Central memory CD4-positive, alpha-beta T cell (primary cell): ENCODE measurements around the gene COL15A1.
A peak's percentile ranks its signal among the peaks of the same experiment; 100 is the strongest.

Source experiments
- DNase-seq: peaks from one replicate; pipeline ENCODE4 v3.0.0; 2022

Gene COL15A1

DNA sequence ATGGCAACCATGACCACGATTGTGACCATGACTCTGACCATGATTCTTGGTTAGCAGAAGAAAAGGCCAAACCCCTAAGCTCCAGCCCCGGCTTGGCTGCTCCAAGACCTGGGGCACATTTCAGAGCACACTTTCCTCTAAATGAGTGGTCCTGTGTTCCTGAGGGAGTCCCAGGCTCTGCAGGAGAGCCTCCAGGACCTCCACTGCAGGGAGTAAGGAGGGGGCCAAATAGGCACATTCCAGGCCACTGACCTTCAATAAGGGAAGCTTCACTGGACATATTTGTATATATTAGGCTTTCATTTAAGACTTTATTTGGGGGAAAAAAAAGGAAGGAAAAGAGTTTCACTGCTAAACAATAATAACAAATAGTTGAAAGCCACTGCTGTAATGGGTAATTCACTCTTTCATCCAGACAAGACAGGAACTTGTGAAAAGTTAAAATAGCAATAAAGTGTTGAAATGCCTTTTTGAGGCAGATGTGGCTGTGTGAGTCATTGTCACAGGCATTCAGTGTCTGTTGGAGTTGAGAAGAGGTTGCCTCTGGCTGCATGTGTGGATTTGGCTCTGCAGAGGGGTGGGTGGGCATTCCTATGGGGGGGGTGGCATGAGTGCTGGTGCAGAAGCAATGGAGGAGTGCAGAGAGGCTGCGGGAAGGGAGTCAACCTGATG lies 97.3 kb downstream of the COL15A1 start:
- DNase-seq = no peak

DNA sequence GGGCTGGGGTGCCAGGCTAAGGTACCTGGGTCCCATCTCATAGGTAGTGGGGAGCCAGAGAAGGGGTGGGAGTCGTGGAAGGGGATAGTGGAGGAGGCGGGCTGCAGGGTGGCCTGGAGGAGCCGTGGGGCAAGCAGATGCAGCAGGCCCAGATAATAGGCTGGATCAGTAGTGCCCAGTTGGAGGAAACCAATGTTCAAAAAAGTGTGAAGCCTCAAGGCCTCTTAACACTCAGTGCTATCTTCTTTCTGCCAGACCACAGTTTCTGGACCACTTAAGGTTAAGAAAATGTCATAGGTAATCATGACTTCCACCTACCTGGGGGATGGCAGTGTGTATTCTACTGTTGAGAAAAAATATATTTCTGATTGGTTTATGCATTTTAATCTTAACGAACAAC lies 97.9 kb downstream of the COL15A1 start:
- DNase-seq = no peak

DNA sequence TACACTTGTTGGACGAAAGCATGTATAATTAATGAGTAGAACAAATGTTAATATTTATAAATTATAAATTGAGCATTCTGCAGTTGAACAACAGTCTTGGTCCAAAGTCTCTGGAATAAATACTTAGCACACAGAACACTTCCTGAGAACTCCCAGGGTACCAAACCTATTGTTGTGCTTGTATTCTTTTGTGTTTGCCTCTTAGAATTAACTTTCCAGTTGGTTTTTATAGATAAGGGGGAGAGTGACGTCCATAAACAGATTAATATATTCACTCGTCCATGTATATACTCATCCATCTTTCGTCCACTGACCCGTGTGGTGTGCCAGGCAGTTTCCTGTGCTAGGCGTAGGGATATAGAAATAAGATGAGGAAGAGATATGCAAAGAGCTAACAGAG lies 98.9 kb downstream of the COL15A1 start:
- no peak for DNase-seq

DNA sequence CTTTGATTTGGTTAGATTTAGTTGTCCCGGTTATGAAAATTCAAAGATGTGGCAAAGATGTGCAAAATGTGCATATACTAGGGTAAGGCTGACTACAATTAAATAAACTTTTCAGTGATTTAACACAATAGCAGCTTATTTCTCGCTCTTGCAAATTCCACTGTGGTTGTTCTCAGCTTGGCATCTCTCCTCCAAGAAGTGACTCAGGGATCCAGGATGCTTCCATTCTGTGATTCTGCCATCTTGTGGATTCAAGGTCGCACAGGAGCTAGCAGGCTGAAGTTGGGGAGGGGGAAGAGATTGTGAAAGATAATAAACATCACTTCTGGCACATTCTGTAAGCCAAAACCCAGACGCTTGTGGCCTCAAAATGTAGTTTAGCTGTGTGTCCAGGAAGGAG lies 101.1 kb downstream of the COL15A1 start:
- no peak for DNase-seq

DNA sequence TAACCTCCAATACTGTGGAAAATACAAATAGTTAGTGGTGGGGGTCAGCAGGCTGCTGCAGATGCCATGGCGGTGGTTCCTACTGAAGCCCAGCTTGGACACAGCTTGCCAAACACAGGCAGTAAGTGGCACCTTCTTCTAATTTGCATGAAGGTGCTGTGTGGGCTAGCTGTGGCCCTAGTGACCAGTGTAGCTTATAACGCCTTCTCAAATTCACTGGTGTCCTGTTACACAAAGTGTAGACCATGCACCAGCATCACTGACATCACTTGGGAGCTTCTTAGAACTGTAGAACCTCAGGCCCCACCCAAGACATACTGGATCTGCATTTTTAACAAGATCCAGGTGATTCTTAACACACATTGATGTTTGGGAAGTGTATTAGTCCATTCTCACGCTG lies 102.4 kb downstream of the COL15A1 start:
- no peak for DNase-seq

DNA sequence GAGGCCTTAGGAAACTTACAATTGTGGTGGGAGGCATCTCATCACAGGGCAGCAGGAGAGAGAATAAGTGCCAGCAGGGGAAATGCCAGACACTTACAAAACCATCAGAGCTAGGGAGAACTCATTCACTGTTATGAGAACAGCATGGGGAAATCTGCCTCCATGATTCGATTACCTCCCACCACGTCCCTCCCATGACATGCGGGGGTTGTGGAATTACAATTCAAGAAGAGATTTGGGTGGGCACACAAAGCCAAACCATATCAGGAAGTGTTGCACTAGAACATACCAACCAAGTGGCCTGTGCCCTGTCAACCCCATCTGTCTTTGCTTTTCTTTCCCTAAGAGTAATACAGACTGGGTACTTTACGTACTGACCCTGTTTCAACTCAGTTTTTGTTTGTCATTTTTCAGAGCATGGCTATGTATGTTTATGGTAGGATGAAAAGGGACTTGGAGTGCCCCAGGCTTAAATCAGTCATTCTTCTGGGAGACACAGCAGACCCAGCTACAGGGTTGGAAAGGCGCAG lies 102.9 kb downstream of the COL15A1 start:
- no peak for DNase-seq

DNA sequence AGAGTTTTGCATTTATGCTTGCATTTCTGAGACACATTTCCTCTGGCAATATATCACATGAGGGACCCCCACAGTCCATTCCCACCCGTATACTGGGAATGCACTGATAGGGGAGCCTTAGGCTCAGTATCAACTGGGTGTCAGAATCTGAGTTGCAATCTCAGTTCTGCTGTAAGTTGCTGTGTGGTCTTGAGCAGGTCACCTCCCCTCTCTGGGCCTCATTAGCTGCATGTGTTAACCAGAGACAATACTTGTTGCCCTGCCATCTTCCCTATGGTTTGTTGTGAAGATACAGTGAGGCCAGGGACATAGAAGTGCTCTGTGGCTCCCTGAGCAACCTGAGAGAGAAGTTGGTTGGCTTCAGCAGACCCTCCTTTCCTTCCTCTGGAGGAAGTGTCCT lies 105.5 kb downstream of the COL15A1 start:
- DNase-seq = no peak

DNA sequence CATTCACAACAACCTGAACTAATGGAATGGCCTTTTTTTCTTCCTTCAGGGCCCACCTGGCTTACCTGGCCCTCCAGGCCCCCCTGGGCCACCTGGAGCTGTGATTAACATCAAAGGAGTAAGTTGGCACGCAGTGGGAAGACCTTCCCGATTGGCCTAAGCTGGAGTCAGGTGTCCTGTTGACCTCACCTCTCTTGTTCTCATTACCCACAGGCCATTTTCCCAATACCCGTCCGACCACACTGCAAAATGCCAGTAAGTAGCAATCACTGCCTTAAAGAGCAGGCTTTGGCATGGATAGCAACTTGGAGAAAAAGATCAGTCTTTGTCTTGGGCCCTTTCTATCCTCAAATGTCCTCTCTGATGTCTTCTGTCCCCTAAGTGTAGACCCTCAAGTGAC lies 105.9 kb downstream of the COL15A1 start:
- no peak for DNase-seq

DNA sequence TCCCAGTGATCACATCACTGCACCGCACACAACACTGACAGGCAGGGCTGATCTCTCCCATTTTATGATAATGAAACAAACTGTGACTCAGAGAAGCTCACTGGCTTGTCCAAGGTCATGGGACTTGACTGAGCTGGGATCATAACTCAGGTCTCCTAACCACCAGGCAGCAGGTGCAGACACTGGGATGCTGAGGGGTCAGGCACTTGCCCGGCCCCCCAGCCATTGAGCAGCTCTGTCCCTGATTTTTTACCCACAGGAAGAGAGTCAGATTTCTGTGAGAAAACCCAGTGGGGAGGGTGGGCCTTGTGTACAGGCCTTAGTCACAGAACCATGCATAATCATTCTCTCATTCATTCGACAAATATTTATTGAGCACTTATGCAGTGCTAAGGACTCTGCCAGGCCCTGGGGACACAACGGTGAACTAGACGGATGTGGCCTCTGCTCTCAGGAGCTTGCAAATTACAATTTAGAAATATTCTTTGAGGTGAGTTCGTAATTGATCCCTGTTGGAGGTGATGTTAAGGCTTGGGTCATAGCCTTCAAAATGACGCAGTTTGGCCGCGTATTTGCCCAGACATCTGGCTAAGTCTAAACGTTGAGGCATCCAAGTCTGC lies 106.7 kb downstream of the COL15A1 start:
- no peak for DNase-seq

DNA sequence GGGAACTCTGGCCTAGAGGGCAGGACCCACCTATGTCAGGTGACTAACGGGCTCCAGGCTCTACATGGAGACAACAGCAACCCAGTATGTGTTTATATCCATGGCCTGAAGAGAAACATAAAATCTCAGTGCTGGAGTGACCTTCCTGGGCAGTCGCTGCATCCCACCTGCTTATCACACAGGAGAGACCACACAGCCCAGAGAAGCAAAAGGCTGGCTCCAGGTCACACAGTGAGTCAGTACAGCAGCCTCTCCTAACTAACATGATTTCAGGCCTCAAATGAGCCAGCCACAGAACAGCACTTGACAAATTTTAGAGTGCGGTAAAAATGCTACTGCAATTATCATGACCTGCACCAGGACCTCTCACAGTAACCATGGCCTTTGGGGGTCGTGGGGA lies 107.2 kb downstream of the COL15A1 start:
- DNase-seq = no peak

DNA sequence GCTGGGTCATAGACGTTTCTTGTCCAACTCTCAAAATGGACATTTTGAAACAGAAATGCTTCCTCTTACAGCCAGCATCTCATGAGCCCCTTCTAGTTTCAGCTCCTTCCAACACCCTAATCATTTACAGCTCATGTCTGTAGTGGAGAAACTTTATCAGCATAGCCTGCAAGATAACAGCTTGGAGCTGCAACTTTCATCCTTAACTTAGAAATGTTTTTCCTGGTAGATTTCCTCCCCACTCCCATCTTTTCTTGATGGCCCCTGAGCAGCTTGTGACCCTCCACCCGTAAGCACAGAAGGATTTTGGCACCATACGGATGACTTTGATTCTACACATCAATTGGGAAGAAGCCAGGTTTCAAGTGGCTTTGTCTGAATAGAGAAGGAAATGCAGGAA lies 107.7 kb downstream of the COL15A1 start:
- no peak for DNase-seq

DNA sequence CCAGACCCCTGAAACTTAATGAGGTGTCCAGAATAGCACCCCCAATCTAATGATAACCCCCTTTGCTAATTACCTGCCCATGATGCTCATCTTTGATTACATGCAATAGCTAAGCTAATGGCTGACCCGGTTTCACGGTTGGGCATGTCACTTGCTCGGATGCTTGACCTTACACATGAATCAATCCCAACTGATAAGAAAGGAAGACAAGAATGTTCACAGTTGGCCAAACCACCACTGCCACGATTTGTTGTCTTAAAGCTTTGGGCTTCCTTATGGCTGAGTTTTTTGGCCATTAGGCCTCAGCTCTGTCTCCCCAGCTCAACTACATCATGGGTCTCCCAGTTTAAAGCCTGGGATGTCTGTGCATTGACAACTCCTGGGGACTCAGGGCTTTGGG lies 108.1 kb downstream of the COL15A1 start:
- DNase-seq = no peak

DNA sequence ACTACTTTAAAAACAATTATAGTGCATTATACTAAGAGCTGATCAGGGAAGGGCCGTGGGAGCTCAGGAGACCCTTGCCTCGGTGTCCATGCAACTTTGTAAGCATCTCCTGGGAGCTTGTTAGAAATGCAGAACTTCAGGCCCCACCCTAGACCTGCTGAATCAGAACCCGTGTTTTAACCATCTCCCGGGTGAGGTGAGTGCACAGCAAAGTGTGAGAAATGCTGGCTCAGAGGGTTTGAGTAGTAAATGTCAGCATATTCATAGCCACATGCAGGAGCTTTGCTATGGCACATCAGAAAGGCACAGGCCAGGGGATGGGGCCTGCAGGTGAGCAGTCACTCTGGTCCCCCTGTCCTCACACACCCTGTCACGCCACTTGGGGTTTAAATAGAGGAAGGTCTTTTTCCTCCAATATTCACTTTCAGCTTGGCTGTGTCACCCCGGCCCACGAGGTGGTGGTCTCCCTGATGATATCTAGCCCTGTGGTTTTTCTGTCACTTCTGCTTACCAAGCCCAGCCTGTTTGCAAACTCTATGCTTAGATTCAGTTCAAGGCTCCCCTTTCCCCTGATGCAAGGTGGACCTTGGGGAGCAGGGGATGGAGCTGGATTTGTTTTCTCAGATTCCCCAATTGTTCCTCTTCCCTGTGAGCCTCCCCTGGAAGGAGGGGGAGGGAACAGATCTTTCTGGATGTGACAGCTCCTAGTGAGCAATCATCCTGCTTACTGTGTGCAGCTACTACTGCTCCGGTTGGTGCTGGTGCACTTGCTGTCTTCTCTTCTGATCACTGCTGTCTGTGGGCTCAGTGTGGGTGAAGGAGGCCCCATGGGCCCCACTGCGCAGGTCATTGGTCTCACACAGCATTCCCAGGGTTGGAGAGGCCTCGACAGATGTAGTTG lies 109.4 kb downstream of the COL15A1 start:
- DNase-seq = no peak

DNA sequence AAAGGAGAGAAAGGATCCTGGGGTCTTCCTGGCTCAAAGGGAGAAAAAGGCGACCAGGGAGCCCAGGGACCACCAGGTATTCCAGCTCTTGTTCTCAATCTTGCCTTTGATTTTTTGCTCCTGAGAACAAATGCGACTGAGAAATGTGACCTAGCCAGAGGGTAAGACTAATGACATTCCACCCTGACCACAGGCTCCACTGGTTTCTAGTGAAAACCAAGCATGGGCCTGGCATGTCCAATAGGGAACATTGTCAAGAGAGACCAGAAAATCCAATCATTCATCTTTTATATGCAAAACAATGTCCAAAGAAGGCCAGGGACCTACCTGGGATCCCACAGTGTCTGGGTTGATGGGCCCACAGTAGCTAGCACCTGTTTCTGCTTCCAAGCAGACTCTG lies 110.9 kb downstream of the COL15A1 start:
- DNase-seq = no peak

DNA sequence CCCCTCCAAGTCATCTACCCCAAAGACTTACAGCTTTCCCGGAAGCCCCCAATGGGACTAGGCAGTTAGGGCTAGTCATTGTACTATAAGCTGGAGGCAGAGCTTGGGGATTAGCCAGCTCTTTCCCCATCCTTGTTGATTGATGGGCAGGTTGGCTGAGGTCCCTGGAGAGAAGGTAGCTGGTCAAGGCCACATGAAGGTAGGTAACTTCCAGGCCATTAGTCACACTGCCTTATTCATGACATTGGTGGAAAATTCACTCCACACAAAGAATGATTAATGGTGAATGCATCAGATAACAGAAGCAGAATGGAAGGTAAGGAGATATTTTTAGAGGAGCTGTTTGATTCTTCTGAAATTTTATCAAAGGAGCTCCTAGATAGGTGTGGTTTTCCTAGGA lies 111.7 kb downstream of the COL15A1 start:
- DNase-seq = no peak

DNA sequence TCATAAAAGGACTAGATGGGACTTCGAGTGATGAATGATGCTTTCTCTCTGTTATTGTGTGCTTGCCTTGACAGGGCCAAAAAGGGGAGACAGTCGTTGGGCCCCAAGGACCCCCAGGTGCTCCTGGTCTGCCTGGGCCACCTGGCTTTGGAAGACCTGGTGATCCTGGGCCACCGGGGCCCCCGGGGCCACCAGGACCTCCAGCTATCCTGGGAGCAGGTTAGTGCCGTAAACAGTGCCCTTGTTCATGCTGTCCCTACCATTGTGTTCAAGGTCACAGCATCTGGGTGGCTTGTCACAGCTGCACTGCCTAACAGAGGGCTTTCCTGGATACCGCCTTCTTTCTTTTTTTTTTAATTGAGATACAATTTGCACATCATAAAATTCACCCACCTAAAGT lies 112.5 kb downstream of the COL15A1 start:
- no peak for DNase-seq

DNA sequence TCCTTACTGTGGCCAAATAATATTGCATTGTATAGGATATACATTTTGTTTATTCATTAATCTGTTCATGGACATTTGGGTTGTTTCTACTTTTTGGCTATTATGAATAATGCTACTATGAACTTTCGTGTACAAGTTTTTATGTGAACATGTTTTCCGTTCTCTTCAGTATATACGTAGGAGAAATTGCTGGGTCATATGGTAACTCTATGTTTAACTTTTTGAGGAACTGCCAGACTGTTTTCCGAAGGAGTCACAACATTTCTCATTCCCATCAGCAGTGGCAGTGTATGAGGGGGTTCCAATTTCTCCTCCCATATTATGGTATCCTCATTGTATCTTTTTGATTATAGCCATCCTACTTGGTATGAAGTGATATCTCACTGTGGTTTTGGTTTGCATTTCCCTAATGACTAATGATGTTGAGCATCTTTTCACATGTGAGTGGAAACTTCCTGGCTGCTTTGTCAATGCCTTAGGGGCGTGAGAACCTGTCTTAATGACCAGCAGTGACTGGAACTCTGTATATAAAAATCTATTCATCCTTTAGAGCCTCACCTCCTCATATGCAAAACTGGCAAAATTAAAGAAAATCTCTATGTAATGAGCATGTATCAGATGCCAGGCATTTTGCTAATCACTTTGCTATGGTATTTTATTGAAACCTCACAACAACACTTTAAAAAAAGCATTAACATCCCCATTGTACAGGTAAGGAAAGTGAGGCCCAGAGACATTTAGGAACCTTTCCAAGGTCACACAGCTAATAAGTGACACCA lies 113.4 kb downstream of the COL15A1 start:
- DNase-seq = peak; percentile 26

DNA sequence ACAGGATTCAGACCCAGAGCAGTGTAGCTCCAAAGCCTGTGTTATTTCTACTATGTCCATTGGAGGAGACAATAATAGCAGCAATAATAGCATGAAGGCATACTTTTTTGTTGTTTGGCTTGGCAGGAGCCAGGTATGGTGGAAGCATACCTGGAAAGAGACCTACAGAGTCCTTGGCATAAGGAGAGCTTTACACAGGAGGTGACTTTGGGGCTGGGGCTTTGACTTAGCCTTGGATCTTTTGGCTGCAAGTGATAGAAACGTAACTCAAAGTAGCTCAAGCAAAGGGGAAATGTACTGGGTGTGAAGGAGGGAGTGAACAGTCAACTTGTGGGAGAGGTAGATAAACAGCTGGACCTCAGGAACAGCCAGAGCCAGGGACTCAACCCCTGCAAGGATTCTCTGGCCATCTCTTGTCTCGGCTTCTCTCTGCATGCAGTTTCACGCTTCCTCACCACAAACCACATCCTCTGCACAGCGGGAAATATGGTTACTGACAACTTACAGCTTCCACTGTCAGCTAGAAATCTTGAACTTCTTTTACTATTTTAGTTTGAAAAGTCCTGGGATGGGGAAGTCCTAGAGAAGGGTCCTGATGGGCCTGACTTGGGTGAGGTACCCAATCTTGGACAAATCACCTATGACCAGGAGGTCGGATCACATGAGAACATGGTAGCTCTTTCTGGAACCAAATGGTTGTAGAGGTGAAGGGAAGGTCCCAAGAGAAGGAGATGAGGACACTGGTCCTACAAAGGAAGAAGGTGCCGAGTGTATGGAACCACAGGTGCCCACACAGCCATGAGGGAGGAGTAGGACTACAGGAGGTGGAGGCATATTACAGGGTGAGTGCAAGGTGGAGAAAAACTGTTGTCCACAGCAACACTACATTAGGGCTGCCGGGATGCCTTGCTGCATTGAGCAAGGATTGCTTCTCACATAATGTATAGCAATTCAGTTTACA lies 114.2 kb downstream of the COL15A1 start:
- peak; percentile 80 for DNase-seq

DNA sequence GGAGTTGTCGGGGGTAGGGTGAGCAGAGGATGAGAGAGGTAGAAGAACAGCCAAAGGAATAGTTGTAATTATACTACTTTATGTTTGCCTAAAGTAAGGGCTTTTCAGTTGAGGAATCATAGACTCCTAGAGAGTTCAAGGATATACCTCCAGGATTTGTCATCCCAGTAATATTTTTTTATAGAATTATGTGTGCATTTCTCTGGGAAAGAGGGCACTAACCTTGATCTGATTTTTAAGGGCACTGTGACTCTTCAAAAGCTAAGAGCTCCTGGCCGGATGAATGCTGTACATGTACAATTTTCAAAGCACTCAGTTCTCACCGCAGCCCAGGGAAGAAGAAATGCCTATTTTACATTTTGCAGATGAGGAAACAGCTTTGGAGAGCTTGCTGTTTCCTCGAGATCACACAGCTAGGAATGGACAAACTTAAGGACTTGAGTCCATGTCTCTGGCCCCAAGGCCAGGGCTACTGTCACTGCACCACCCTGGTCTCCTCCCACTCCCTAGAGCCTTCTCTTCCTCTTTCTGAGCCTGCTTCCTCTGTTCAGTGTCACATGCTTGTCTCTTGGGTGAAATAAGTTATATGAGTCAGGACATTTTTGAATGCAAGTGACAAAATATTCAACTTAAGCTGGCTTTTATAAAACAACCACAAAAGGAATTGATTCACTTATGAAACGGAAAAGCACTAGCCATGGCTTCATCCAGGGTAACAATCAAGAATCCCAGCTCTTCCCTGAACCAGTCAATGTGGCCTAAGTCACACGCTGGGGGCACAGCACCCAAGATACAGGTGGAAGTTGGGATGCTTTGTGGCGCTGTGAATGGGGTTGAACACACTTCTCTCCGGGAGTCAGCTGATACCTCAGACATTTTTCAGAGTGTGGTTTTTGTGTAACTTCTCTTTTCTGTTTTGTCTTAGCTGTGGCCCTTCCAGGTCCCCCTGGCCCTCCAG lies 115.5 kb downstream of the COL15A1 start:
- peak; percentile 18 for DNase-seq

DNA sequence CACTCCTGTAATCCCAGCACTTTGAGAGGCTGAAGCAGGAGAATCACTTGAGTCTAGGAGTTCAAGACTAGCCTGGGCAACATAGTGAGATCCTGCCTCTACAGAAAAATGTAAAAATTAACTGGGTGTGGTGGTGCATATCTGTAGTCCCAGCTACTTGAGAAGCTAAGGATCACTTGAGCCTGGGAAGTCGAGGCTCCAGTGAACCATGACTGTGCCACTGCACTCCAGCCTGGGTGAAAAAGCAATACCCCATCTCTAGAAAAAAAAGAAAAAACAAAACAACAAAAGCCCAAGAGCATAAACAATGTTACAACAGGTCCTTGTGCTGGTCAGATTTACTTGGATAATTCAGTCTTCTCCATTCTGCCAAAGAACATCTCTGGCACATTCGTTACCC lies 116.9 kb downstream of the COL15A1 start:
- no peak for DNase-seq
